Right atrium auricular region (tissue), 2 donors: Measurements from ENCODE around the gene SPTB. TPM values are rescaled to one million over a fixed set of nuclear protein-coding genes. Genes with fewer than 3 reads are reported as not detected.

Experiments
- DNase-seq: peaks from one replicate; pipeline ENCODE4 v3.0.0-alpha.2; 2019; ENCODE audit warnings: low spot score
- H3K27ac ChIP-seq, 2 donors: fragments of 200-600 bp; sonication (generic); 1 replicate in 1 of 2; 2 replicates in 1 of 2; pipeline ENCODE4 v1.5.1; 2016 to 2019
- H3K27me3 ChIP-seq, 2 donors: fragments of 200-600 bp; sonication (generic); one replicate each; pipeline versions ENCODE4 v1.5.1 to v1.6.0; 2017 to 2019
- H3K36me3 ChIP-seq: fragments of 200-600 bp; sonication (generic); one replicate; pipeline ENCODE4 v1.5.1; 2016
- H3K4me1 ChIP-seq, 2 donors: fragments of 200-600 bp; sonication (generic); one replicate each; pipeline versions ENCODE4 v1.5.1 to v1.6.0; 2017 to 2019
- H3K4me3 ChIP-seq, 2 donors: fragments of 200-600 bp; sonication (generic); 1 replicate in 1 of 2; 2 replicates in 1 of 2; pipeline ENCODE4 v1.5.1; 2017 to 2019; ENCODE audit warnings: mild to moderate bottlenecking in 1 of 2, moderate library complexity in 1 of 2
- H3K9me3 ChIP-seq, 2 donors: fragments of 200-600 bp; sonication (generic); one replicate each; pipeline ENCODE4 v1.5.1; 2019
- CTCF ChIP-seq, 2 donors: fragments of 200-600 bp; sonication (generic); IDR thresholded peaks; one replicate each; pipeline ENCODE4 v1.5.1; 2019; ENCODE audit warnings: antibody characterized with exemption in 2 of 2
- microRNA-seq, 2 donors: library from miRNA; unstranded; fragments of <30 nt; microRNA quantifications; one replicate each; pipeline ENCODE4, GENCODE V29; 2016 to 2017; ENCODE audit warnings: borderline number of aligned reads in 2 of 2, borderline replicate concordance in 1 of 2
- total RNA-seq, 2 donors: library from RNA; depleted of rRNA; stranded (reverse); fragments of >200 nt; gene quantifications; one replicate each; pipeline ENCODE4 v1.1.0, GENCODE V29; 2016

SPTB gene
- total RNA-seq, 2 donors from 2014 or later, result 84.4 to 102 TPM

GRCh38 chr14:64700894-64701293, 178.8 kb downstream of the SPTB start:
- no peak for DNase-seq
- H3K4me3 ChIP-seq, result no peak overlapping the region
- H3K27ac ChIP-seq, result no peak overlapping the region
- peaks cover 0 to 30% of the 10 kb centered on the region in 2 donors for H3K4me1 ChIP-seq
- no peak for TF ChIP-seq CTCF (IDR thresholded peaks at IDR 0.05)
- H3K27me3 ChIP-seq, result no peaks in the 10 kb centered on the region
- H3K36me3 ChIP-seq, result no peaks in the 10 kb centered on the region
- H3K9me3 ChIP-seq, result no peaks in the 10 kb centered on the region

DNA sequence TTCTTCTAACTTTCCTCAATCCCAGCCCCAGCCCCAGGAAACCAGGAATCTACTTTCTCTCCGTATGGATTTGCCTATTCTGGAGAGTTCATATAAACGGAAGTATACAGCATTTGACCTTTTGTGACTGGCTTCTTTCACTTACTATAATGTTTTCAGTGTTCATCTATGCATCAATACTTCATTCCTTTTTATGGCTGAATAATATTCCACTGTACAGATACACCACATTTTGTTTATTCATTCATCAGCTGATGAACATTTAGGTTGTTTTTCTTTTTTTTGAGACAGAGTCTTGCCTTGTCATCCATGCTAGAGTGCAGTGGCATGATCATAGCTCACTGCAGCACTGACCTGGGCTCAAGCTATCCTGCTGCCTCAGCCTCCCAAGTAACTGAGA, 179.4 kb downstream of the SPTB start:
- no peaks in the 10 kb centered on the region for H3K36me3 ChIP-seq
- peaks cover 0 to 30% of the 10 kb centered on the region in 2 donors for H3K4me1 ChIP-seq
- no peak for TF ChIP-seq CTCF (IDR thresholded peaks at IDR 0.05)

GRCh38 chr14:64698903-64699302, 180.8 kb downstream of the SPTB start:
- Histone ChIP-seq H3K27ac (no peak overlapping the region), H3K4me3 (no peak overlapping the region), H3K27me3 (no peaks in the 10 kb centered on the region), H3K4me1 (peaks cover 0 to 39% of the 10 kb centered on the region in 2 donors), H3K9me3 (no peaks in the 10 kb centered on the region), H3K36me3 (no peaks in the 10 kb centered on the region)
- no peak for DNase-seq
- no peak for TF ChIP-seq CTCF (IDR thresholded peaks at IDR 0.05)

More for the DNA sequence above, 179.4 kb downstream of the SPTB start:
- Histone ChIP-seq H3K9me3 (no peaks in the 10 kb centered on the region), H3K27me3 (no peaks in the 10 kb centered on the region), H3K27ac (no peak overlapping the region), H3K4me3 (no peak overlapping the region)
- no peak for DNase-seq

DNA sequence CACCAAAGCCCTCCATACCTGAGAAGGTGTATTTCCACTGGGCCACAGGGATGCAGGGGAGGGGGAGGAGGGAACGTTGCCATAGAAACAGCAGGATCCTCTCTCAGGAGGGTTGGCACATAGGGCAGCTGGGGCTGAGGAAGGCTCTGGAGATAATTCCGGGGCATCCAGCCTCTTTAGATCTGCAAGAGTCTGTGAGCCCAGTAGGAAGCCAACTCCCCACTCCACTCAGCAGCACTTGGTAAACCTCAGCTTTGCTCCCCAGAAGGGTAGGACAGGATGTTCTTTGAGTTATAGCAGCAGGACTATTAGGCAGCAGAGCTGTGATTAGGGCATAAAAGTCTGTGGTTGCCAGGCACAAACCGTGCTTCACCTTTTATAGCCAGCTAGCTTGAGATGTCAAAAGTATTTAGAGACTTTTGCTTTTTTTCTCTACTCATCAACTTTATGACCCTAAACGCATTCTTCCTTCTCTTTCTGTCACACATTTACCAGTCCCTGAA, 183.3 kb downstream of the SPTB start:
- Histone ChIP-seq H3K27ac (peak overlapping the region; percentile 62 to 65), H3K27me3 (no peaks in the 10 kb centered on the region), H3K4me3 (no peak overlapping the region), H3K9me3 (no peaks in the 10 kb centered on the region), H3K36me3 (no peaks in the 10 kb centered on the region), H3K4me1 (peaks cover 0 to 46% of the 10 kb centered on the region in 2 donors)
- TF ChIP-seq CTCF (IDR thresholded peaks at IDR 0.05), result no peak
- DNase-seq, result no peak

Small RNAs within 50 kb of the gene (microRNA-seq; reads per million reads assigned to microRNA genes)
- gene MIR7855, result 0 reads per million in 2 donors

Other genes starting within 250 kb of the SPTB start
- 10 to 100 TPM; 26.1 to 28.1 TPM for gene PLEKHG3, start 175.5 kb downstream of the SPTB start, total RNA-seq
- 100 to 1,000 TPM in 1 of 2 donors, 10 to 100 TPM in 1; 70.9 to 102 TPM for gene CHURC1, start 34.5 kb upstream of the SPTB start, total RNA-seq
- gene GPX2, start 62.8 kb upstream of the SPTB start, total RNA-seq, result not detected
- 10 to 100 TPM in 1 of 2 donors, 1 to 10 TPM in 1; 9.8 to 69.0 TPM for gene RAB15, start 92.4 kb upstream of the SPTB start, total RNA-seq
- gene FNTB, start 107.0 kb upstream of the SPTB start, total RNA-seq, result 10 to 100 TPM; 11.2 to 14.2 TPM
- gene MAX, start 222.6 kb upstream of the SPTB start, total RNA-seq, result 10 to 100 TPM; 37.0 to 67.5 TPM